Fibroblast of pulmonary artery (primary cell): ENCODE data around the gene AGAP1.

Experiments
- DNase-seq: peaks from one replicate; pipeline ENCODE4 v3.0.0-alpha.2; 2010; ENCODE audit warnings: low read depth
- H3K4me3 ChIP-seq: replicated peaks from 2 replicates; pipeline ENCODE4 v1.5.1; 2011; ENCODE audit warnings: low read depth, mild to moderate bottlenecking, control low read depth, low read length, moderate library complexity
- CTCF ChIP-seq: IDR thresholded peaks from 2 replicates; pipeline ENCODE4 v1.5.1; 2011; ENCODE audit warnings: mild to moderate bottlenecking, control low read depth, low read length, inconsistent platforms; ENCODE audit errors: missing control alignments

AGAP1 gene

GRCh38 chr2:236081171-236081570 lies 587.3 kb downstream of the AGAP1 start:
- no peak overlapping the region for H3K4me3 ChIP-seq
- DNase-seq = no peak
- TF ChIP-seq CTCF = no peak

- no peak for DNase-seq
- no peak overlapping the region for H3K4me3 ChIP-seq
Observed at GRCh38 chr2:236082061-236082460, 588.2 kb downstream of the AGAP1 start.

GRCh38 chr2:236083934-236084333 lies 590.1 kb downstream of the AGAP1 start:
- no peak for DNase-seq
- no peak for TF ChIP-seq CTCF
- no peak overlapping the region for H3K4me3 ChIP-seq

More at GRCh38 chr2:236082061-236082460, 588.2 kb downstream of the AGAP1 start:
- TF ChIP-seq CTCF = no peak

GRCh38 chr2:236085211-236085610 lies 591.4 kb downstream of the AGAP1 start:
- no peak for TF ChIP-seq CTCF
- no peak overlapping the region for H3K4me3 ChIP-seq
- no peak for DNase-seq

- no peak for TF ChIP-seq CTCF
- no peak for DNase-seq
- H3K4me3 ChIP-seq = no peak overlapping the region
Observed at GRCh38 chr2:236085647-236086046, 591.8 kb downstream of the AGAP1 start.

GRCh38 chr2:236086403-236086970 lies 592.6 kb downstream of the AGAP1 start:
- no peak for TF ChIP-seq CTCF
- no peak overlapping the region for H3K4me3 ChIP-seq
- DNase-seq = no peak

- TF ChIP-seq CTCF = no peak
- DNase-seq = no peak
Observed at GRCh38 chr2:236086971-236087465, 593.2 kb downstream of the AGAP1 start.

More at GRCh38 chr2:236086971-236087465, 593.2 kb downstream of the AGAP1 start:
- no peak overlapping the region for H3K4me3 ChIP-seq
